ENCODE measurements around the gene SIPA1L3.

DNA sequence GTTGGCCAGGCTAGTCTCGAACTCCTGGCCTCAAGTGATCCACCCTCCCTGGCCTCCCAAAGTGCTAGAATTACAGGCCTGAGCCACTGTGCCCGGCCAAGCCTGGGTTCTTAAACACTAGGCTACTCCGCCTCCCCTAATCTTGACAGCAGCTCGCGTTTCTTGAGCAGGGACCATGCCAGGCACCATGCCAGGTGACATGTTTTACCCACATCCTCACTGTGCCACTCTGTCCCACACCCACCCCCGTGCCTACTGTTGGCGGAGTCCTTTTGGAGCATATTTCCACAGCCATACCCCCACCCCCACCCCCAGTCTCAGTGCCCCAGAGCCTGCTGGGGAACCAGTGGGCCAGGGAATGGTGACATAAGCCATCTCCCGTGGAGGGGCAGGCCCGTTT, 218.2 kb downstream of the SIPA1L3 start:
- TF ChIP-seq, protein P1, sequence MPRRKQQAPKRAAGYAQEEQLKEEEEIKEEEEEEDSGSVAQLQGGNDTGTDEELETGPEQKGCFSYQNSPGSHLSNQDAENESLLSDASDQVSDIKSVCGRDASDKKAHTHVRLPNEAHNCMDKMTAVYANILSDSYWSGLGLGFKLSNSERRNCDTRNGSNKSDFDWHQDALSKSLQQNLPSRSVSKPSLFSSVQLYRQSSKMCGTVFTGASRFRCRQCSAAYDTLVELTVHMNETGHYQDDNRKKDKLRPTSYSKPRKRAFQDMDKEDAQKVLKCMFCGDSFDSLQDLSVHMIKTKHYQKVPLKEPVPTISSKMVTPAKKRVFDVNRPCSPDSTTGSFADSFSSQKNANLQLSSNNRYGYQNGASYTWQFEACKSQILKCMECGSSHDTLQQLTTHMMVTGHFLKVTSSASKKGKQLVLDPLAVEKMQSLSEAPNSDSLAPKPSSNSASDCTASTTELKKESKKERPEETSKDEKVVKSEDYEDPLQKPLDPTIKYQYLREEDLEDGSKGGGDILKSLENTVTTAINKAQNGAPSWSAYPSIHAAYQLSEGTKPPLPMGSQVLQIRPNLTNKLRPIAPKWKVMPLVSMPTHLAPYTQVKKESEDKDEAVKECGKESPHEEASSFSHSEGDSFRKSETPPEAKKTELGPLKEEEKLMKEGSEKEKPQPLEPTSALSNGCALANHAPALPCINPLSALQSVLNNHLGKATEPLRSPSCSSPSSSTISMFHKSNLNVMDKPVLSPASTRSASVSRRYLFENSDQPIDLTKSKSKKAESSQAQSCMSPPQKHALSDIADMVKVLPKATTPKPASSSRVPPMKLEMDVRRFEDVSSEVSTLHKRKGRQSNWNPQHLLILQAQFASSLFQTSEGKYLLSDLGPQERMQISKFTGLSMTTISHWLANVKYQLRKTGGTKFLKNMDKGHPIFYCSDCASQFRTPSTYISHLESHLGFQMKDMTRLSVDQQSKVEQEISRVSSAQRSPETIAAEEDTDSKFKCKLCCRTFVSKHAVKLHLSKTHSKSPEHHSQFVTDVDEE (CRISPR knock-in tag; IDR thresholded peaks at IDR 0.05): no peak
- TF ChIP-seq BACH2 (CRISPR knock-in tag; IDR thresholded peaks at IDR 0.05; ENCODE audit: borderline replicate concordance): no peak
- TF ChIP-seq, protein P2, sequence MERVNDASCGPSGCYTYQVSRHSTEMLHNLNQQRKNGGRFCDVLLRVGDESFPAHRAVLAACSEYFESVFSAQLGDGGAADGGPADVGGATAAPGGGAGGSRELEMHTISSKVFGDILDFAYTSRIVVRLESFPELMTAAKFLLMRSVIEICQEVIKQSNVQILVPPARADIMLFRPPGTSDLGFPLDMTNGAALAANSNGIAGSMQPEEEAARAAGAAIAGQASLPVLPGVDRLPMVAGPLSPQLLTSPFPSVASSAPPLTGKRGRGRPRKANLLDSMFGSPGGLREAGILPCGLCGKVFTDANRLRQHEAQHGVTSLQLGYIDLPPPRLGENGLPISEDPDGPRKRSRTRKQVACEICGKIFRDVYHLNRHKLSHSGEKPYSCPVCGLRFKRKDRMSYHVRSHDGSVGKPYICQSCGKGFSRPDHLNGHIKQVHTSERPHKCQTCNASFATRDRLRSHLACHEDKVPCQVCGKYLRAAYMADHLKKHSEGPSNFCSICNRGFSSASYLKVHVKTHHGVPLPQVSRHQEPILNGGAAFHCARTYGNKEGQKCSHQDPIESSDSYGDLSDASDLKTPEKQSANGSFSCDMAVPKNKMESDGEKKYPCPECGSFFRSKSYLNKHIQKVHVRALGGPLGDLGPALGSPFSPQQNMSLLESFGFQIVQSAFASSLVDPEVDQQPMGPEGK (CRISPR knock-in tag; IDR thresholded peaks at IDR 0.05; ENCODE audit: borderline replicate concordance): no peak
- no peak for TF ChIP-seq ZNF70 (CRISPR knock-in tag; IDR thresholded peaks at IDR 0.05)
- no peak for TF ChIP-seq PPARA (CRISPR knock-in tag; IDR thresholded peaks at IDR 0.05; ENCODE audit: borderline replicate concordance)
- TF ChIP-seq, protein P3, sequence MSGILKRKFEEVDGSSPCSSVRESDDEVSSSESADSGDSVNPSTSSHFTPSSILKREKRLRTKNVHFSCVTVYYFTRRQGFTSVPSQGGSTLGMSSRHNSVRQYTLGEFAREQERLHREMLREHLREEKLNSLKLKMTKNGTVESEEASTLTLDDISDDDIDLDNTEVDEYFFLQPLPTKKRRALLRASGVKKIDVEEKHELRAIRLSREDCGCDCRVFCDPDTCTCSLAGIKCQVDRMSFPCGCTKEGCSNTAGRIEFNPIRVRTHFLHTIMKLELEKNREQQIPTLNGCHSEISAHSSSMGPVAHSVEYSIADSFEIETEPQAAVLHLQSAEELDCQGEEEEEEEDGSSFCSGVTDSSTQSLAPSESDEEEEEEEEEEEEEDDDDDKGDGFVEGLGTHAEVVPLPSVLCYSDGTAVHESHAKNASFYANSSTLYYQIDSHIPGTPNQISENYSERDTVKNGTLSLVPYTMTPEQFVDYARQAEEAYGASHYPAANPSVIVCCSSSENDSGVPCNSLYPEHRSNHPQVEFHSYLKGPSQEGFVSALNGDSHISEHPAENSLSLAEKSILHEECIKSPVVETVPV (CRISPR knock-in tag; IDR thresholded peaks at IDR 0.05): no peak
- TF ChIP-seq ZC3H10 (CRISPR knock-in tag; IDR thresholded peaks at IDR 0.05): no peak
- no peak for TF ChIP-seq ISL1 (CRISPR knock-in tag; IDR thresholded peaks at IDR 0.05)
- TF ChIP-seq GLIS3 (CRISPR knock-in tag; IDR thresholded peaks at IDR 0.05): no peak
- no peak for TF ChIP-seq OSR1 (CRISPR knock-in tag; IDR thresholded peaks at IDR 0.05)
- TF ChIP-seq CSDC2 (CRISPR knock-in tag; IDR thresholded peaks at IDR 0.05): no peak
- TF ChIP-seq ARNTL (CRISPR knock-in tag; IDR thresholded peaks at IDR 0.05; ENCODE audit: borderline replicate concordance, low read depth): no peak
- no peak for TF ChIP-seq ZFP3 (CRISPR knock-in tag; IDR thresholded peaks at IDR 0.05)
- TF ChIP-seq TCF4 (CRISPR knock-in tag; IDR thresholded peaks at IDR 0.05; ENCODE audit: borderline replicate concordance): no peak
